ENCODE results near the gene UBE2V1. TPM values are rescaled to one million over a fixed set of nuclear protein-coding genes. Genes with fewer than 3 reads are reported as not detected.

UBE2V1 gene
- polyA plus RNA-seq, 4 donors = 141 to 169 (median 158) TPM

DNA sequence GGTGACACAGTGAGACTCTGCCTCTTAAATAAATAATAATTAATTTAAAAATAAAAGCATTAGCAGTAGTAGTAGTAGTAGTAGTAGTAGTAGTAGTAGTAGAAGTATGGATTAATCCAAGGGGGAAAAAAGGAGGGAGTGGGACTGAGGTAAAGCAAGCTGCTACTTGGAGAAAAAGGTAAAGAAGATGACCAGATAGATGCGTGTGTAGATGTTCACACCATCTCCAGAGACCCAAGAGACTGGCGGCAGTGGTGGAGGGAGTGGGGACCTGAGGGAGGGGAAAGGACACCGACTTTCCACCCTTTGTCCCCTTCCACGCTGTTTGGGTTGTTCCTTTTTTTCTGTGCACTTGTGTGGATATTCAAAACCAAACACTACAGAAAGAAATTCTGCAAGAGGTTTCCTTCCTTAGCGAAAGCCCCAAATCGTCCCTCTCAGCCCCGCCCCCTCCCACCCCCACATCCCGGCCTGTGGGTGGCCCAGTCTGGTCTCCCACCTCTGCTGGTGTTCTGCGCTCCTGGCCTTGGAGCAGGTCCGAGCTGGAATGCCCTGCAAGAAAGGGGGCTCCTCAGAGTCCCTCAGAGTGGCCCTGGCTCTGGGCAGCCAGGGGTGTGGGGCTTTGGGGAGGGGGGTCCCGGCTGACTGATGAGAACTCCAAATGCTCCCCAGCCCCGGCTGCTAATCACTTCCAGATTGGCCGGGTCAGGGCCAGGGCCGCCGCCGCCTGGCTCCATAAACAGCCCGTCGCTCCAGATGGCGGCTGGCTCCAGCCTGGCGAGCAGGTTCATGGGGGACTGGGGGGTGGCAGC lies 60.2 kb downstream of the UBE2V1 start:
- DNase-seq (ENCODE audit: low read depth in 4 of 4, low spot score in 3 of 4) = no peak

DNA sequence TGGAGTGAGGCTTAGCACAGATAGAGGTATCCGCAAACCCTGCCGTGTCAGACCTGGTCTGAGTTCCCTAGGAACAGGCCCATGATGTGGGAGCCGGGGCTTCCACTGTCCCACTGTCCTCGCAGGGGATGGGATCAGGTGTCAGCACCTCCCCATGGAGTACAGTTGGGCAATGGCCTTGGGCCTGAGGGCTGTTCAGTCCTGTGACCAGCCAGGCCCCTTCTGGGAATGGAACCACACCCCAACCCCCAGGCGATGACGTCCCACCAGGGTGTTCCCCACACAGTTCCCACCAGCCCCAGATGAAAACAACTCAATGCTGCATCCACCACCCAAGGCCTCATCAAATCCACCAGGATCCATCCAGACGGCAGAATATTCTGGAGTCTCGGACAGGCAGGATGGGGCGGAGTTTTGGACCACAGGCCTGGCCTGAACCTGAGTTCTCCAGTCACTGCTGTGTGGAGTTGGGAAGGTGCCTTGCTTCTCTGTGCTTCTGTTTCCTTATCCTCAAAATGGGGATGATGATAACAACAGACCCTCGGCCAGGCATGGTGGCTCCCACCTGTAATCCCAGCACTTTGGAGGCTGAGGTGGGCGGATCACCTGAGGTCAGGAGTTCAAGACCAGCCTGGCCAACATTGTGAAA lies 62.2 kb downstream of the UBE2V1 start:
- no peak for DNase-seq (ENCODE audit: low read depth in 4 of 4, low spot score in 3 of 4)

DNA sequence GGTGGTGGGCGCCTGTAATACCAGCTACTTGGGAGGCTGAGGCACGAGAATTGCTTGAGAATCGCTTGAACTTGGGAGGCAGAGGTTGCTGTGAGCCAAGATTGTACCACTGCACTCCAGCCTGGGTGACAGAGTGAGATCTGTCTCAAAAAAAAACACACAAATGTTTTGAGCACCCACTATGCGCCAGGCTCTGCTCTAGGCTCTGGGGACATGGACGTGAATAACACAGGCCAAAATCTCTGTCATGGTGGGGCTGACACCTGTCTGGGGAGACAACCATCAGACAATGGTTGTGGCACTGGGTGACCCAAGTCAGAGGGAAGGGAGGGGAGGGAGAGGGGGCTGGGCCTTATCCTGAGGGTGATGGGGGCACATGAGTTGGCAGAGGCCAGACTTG lies 62.7 kb downstream of the UBE2V1 start:
- DNase-seq (ENCODE audit: low read depth in 4 of 4, low spot score in 3 of 4) = no peak

DNA sequence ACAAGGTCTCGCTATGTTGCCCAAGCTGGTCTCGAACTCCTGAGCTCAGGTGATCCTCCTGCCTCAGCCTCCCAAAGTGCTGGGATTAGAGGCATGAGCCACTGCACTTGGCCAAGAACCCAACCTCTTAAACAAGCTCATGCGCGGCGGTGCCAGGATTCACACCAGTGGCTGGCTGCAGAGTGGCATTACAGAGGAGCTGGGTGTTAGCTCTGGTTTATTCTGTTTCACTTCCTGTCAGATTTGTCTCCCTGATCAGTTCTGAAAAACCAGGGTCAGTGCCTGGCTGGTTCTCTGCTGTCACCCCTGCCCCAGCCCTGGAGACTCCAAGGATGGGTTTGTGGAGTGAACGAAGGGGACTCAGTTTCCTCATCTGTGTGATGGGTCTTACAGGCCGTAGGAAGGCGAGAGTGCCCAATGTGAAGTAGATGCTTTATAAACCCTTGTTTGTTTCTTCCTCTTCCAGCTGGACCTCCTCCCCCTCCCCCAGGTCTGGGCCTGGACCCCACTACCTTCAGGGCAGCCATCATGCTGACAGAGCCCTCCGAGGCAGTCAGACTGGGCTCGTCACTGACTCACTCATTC lies 63.4 kb downstream of the UBE2V1 start:
- DNase-seq (ENCODE audit: low read depth in 4 of 4, low spot score in 3 of 4) = no peak

DNA sequence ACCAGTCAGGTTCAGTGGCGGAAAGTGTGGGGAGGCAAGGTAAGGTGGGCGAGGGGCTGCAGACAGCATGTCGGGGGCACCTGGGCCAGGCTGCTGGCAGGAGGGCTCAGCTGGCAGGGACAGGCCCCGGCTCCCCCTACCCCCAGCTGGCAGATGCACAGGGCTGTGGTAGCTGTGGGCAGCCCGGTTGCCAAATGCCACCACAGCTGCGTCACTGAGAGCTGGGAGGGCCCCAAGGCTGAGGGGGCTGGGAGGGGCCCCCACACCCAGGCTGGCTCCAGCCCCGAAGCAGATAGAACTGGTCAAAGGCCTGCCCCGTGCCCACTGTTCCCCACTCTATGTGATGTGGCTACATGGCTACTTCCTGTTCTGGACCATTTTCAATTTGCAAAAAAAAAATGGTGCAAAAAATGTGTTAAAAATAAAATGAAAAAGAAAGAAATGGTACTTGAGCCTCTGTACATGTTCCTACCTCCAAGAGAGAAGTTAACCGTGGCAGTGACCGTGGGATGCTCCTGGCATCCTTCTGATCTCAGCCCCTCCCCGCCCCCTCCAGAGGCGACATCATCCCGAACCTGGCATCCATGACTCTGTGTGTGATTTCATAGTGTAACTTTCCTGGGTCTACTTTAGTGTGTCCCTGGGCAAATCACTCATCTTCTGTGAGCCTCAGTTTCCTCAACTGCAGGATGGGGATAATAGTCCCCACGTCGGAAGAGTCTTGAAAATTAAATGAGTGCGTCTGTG lies 64.4 kb downstream of the UBE2V1 start:
- DNase-seq (ENCODE audit: low read depth in 4 of 4, low spot score in 3 of 4) = no peak

DNA sequence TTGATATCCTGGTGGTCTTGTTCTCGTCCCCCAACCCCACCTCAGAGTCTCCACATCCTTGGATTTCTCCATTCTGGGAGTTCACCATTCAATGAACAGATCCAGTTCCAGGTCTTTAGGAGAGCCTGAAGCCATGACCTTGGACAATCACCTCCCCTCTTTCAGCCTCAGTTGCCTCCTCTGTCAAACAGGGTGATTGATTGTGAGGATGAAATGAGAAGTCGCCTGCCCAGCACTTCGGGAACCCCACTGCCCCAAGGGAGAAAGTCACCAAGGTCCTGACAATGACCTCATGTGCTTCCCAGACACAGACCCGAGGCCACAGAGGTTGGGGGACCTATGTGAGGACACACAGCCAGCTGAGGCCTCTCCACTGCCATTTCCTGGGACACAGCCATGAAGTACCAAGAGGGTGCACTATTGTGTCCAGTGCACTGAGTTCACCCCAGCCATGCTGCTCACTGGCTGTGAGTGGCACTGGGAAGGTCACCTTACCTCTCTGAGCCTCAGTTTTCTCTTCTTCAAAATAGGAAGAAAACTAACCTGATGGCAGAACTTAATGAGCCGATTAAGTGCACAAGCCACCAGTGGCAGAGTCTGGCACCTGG lies 68.5 kb downstream of the UBE2V1 start:
- DNase-seq (ENCODE audit: low read depth in 4 of 4, low spot score in 3 of 4) = no peak

DNA sequence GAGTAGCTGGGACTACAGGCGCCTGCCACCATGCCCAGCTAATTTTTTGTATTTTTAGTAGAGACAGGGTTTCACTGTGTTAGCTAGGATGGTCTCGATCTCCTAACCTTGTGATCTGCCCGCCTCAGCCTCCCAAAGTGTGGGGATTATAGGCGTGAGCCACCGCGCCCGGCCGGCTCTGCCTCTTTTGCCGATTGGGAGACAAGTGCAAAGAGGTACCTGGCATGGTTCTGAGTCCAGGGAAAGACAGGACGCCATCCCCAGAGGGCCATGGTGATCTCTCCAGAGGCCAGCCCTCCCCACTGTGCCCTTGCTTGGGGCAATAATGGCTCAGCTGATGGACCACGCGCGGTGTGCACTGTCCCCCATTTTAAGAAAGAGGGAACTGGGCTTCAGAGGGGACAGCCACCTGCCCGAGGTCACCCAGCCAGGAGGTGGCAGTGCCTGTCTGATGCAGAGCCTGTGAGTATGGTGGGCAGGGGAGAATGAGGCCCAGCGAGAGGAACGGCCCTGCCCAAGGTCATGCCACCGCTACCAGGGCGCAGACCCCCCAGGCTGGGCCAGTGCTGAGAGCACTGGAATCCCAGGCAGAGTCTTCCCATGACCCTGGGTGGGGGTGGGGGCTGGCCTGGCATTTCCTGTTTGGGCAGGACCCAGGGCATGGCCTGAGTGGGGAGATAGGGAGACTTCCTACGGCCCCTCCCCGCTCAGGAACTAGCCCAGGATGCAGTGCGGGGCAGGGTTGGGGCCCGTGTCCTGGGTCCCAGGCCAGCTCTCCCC lies 69.2 kb downstream of the UBE2V1 start:
- no peak for DNase-seq (ENCODE audit: low read depth in 4 of 4, low spot score in 3 of 4)

DNA sequence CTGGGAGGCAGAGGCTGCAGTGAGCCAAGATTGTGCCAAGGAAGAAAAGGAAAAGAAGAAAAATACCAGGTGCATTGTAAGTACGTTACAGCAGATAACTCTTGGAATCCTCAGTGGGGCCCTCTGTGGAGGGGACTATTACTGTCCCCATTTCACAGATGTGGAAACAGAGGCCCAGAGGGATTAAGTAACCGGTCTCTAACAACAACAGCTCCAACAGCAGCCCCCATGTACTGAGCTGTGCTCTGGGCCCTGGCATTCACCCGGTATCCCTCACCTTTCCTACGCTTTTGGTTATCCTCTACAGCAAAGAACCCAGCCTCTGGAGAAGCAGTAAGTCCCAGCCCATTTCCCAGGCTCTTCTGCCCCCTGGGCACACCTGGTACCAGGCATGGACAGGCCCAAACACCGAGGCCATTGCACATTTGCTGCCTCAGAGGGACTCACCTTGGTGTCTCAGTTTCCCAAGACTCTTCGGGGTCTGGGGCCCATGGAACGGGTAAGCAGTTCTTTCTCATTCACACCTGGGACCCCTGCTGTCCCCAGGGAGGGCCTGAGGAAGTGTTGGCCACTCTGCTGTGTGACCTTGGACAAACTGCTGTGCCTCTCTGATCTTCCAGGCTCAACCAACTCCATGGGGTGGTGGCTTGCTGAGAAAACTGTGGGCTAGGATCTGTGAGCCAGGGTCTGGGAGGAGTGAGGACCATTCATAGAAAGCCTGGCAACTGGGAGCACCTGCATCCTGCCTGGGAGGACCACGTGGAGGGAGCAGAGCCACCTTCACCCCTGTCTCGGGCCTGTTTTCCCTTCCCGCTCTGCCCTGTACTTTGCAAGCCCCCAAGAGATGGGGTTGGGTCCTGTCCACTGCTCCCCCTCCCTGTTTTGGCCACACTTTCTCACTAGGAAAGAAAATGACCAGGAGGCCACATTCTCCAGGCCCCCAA lies 70.3 kb downstream of the UBE2V1 start:
- no peak for DNase-seq (ENCODE audit: low read depth in 4 of 4, low spot score in 3 of 4)

DNA sequence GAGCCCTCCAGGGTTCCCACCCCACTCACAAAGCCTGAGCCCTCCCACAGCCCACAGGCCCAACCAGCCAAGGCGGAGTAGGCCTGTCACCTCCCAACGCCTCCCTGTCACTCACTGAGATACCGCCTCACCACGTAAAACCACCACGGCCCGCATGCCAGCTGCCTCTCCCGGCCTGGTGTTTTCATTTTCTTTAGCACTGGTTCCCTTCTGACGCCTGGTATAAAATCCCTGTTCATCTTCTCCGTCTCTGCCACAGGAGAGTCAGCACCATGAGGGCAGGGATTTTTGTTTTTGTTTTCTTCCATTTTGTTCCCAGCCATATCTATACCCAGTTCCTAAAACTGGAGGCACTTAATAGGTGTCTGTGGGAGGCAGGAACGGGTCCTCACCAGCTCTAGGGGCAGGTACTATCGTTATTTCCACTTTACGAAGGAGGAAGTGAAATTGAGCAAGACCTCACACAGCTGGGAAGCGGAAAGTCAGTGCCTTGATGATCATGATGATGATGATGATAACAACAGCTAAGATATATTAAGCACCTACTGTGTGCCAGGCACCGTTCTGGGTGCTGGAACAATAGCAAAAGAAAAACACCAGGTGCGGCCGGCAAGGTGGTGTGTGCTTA lies 71.6 kb downstream of the UBE2V1 start:
- no peak for DNase-seq (ENCODE audit: low read depth in 4 of 4, low spot score in 3 of 4)

DNA sequence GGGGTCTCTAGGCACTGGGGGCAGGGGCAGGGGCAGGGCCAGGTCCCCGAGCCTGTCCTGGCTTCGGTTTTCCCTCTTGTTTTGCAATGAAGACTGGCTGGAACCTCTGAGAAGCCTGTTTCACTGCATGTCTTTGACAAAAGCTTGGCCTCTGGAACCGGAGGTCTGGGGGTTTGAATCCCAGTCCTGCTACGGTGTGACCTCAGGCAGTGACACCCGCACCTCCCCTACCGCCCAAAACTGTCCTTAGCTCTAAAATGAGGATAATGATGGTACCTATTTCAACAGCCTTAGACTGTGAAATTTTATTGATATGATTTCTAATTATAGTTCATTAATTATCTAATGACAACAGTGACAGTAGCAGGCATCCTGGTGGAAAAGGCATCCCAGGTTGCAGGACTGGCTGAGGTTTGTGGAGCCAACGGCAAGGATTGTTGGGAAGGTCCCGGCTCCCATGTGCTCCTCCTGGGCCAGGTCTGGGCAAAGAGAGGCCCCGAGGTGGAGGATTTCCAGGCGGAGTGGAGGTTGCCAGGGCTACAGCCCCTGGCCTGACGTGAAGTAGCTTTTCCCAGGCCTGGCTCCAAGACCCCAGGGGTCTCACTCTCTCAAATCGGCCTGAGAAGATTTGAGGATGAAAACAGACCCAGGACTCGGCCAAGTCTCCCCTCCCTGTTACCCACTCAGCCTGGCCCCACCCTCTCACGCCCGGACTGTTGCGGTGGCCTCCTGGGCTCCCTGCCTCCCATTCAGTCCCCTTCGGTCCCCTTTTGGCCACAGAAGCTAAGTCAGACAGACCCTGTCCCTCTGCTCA lies 72.3 kb downstream of the UBE2V1 start:
- DNase-seq (ENCODE audit: low read depth in 4 of 4, low spot score in 3 of 4) = no peak

DNA sequence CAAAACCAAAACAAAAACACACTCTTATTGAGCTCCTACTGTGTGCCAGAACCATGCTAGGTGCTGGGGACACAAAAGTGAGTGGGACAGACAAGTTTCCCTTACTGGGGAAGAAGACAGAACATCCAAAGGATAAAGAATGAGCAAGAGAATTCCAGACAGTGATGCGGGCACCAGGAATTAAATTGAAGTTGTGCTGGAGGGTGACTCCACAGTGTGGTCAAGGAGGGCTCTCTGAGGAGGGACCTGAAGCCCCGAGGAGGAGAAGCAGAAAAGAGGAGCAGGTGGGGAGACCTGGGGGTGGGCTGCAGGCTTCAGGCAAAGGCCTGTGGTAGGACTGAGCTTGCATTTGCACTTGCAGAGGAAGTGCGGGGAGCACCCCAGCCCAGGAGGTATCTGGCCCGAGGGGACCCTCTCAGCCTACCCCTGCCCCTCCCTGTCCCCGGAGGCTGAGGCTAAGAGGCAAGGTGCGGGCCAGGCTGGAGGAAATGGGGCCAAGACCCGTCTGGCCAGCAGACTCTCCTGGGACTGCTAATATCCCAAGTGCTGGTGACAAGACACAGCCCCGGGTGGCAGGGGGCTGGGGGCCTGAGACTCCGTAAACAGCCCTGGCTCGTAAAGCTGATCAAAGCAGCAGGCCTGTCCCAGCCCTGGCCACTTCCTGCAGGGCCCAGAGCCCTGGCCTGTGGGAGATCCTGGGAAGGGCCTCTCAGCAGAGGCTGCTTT lies 73.1 kb downstream of the UBE2V1 start:
- DNase-seq (ENCODE audit: low read depth in 4 of 4, low spot score in 3 of 4) = no peak

DNA sequence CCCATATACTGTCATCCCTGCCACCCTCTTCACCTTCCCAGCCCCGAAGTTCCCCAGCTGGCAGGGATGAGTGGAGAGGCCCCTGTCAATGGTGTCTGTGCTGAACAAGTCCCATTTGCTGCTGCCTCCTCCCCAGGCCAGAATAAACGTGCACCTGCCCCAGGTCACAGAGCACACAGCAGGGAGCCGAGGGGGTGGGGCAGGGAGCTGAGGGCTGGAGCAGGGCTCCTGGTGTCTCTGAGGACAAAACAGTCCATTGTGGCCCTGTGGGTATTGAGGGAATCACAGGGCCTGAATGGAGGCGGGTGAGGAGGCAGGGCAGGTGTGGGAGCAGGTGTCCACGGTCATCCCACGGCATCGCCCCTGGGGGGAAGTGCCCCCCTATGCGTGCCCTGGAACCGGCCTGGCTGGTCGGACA lies 74.4 kb downstream of the UBE2V1 start:
- no peak for DNase-seq (ENCODE audit: low read depth in 4 of 4, low spot score in 3 of 4)

DNA sequence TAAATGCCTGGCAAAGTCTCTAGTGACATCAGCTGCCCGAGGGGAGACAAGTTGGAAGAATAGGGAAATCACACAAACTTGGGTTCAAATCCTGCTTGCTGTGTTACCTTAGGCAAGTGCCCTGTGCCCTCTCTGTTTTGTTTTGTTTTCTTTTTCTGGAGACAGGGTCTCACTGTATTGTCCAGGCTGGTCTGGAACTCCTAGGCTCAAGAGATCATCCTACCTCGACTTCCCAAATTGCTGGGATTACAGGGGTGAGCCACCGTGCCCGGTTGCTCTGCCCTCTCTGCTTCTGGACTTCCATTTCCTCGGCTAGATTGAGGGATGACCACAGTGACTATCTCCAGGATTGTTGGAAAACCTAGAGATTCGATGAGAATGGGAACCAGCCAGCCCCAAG lies 74.8 kb downstream of the UBE2V1 start:
- DNase-seq (ENCODE audit: low read depth in 4 of 4, low spot score in 3 of 4) = no peak

DNA sequence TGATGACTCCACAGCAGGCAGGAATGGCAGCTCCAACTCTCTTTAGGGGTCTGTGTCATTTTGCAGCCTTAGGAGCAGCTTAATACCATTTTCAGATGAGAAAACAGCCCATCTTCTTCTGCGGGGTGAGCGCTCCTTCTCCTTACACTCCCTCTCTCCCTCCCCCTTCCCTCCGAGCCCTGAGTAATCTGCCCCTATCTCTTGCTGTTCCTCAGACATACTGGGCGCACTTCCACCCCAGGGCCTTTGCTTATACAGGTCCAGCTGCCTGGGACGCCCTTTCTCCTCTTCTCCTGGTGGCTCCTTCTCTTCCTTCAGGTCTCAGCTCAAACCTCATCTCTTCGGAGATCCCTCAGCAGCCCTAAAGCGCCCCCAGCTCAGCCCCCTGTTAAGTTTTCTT lies 75.4 kb downstream of the UBE2V1 start:
- no peak for DNase-seq (ENCODE audit: low read depth in 4 of 4, low spot score in 3 of 4)

DNA sequence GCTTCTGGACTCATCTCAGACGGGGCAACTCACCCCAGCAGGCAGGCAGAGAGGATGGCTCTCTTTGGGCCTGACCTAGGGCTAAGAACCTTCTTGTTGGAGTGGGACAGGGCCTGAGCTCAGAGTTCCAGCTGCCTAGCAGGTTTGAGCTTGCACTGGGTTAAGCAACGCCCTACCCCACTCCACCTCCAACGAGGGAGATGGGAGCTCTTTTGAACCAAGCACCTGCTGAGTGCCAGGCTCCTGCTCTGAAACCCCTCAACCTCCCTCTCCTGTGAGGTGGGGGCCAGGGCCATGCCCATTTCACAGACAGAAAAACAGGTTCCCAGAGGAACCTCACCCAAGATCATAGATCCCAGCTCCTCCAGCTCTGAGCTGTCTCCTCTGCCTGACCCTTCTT lies 75.8 kb downstream of the UBE2V1 start:
- DNase-seq (ENCODE audit: low read depth in 4 of 4, low spot score in 3 of 4) = no peak

DNA sequence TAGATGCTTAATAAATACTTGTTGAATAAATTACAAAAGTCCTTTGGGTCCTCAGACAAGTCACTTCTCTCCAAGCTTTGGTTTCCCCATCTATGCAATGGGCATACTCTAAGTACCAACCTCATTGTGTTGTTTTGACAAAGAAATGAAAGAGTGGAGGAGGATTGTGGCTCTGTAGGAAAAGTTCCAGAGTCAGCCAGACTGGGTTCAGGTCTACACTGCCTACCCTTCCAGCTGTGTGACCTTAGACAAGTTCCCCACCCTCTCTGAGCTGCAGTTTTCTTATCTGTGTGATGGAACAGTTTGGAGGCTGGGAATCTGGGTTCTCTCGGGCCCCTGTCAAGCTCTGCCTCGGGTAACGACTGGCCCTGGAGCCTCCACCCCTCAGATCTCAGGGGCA lies 76.2 kb downstream of the UBE2V1 start:
- no peak for DNase-seq (ENCODE audit: low read depth in 4 of 4, low spot score in 3 of 4)

DNA sequence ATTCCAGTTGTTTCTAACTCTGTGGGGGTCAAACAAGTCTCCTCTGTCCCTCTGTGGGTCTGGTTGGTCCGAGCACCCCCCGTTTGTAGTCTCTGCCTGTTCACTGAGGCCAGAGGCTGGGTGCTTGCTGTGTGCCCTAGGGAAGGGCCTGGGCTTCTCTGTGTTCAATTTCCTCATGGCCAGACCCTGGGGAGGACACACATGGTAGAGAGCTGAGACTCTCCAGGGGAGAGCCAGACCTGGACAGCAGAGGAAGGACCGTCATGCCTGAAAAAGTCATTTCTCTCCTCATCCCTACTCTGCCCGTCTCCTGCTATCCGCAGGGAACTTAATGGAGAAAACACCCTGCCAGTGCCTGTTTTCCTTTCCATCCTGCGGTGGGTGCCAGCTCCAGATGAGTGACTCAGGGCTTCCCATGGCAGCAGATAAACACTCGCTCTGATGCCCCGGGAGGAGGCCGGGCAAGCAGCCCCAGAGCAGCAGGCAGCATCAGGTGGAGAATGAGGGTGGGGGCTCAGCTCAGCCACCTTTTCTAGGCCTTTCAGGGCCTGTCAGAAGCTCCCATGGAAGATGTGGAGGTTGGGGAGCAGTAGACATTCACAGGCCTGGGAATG lies 78.3 kb downstream of the UBE2V1 start:
- no peak for DNase-seq (ENCODE audit: low read depth in 4 of 4, low spot score in 3 of 4)

Data from right renal pelvis (tissue), 4 donors.